ENCODE results near the gene CGREF1.

- TF ChIP-seq POLR2A (IDR thresholded peaks at IDR 0.05) (no peak), CTCF (IDR thresholded peaks at IDR 0.05) (no peak)
These were observed 3.0 kb upstream of the CGREF1 start for GRCh38 chr2:27121906-27122305.
